Vagina (tissue), 2 donors: ENCODE results near the gene NCS1.

Experiments
- CTCF ChIP-seq, 3 experiments: fragments of 450-650 bp in 2 of 3; fragments of 200-600 bp in 1 of 3; sonication (generic) in 1 of 3; IDR thresholded peaks; one replicate each; pipeline ENCODE4 v1.5.1; 2017 to 2019; ENCODE audit warnings: antibody characterized with exemption in 3 of 3, mild to moderate bottlenecking in 2 of 3, moderate library complexity in 2 of 3
- POLR2A ChIP-seq, 2 donors: fragments of 450-650 bp; IDR thresholded peaks; one replicate each; pipeline ENCODE4 v1.6.1; 2017; ENCODE audit warnings: antibody characterized with exemption in 2 of 2, mild to moderate bottlenecking in 2 of 2, moderate library complexity in 2 of 2
- POLR2AphosphoS5 ChIP-seq, 2 donors: sonication (generic); formaldehyde crosslinking; IDR thresholded peaks; one replicate each; pipeline ENCODE4 v1.9.0; 2017; ENCODE audit warnings: antibody characterized with exemption in 2 of 2, mild to moderate bottlenecking in 2 of 2, low read depth in 1 of 2; ENCODE audit not compliant: insufficient read depth in 1 of 2

- TF ChIP-seq CTCF (IDR thresholded peaks at IDR 0.05) (no peak), POLR2A (IDR thresholded peaks at IDR 0.05) (no peak), POLR2AphosphoS5 (IDR thresholded peaks at IDR 0.05; ENCODE audit: insufficient read depth in 1 of 2, low read depth in 1 of 2) (peak in 1 of 2 donors; percentile 65)
Measured at GRCh38 chr9:130138791-130139190, 33.4 kb upstream of the NCS1 start.
